ENCODE results near the gene OGFOD3.

DNA sequence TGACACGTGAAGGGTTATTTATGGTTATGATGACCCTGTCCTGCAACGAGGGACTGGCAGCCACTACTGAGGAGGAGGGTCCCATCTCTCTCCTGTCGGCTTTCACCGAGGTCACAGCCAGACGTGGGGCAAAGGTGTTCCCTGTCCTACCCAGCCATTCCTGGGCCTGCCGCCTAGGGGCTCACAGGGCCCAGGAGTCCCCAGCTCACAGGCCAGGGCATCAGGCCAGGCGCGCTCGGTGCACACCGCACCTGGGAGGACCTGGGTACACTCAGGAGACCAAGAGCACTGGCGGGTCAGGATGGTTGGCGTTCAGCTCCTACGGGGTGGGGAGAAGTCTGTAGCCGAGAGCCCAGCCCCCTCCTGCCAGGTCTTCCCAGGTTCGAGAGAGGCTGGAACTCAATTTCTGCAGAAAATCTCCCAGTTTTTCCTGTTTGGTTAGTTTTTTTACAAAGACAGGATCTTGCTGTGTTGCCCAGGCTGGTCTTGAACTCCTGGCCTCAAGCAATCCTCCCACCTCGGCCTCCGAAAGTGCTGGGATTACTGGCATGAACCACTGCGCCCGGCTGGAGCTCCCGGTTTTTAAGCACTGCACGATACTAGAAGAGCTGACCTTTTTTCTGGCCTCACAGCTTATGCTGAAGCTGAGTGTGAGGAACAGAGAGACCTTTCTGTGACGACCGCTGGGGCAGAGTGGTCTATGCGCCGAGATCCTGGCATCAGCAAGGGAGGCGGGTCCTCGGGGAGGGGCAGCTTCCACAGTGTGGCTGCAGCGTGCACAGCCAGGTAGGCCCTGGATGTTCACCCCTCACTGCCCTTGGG is 24.5 kb upstream of the OGFOD3 start:
- TF ChIP-seq, protein P1, sequence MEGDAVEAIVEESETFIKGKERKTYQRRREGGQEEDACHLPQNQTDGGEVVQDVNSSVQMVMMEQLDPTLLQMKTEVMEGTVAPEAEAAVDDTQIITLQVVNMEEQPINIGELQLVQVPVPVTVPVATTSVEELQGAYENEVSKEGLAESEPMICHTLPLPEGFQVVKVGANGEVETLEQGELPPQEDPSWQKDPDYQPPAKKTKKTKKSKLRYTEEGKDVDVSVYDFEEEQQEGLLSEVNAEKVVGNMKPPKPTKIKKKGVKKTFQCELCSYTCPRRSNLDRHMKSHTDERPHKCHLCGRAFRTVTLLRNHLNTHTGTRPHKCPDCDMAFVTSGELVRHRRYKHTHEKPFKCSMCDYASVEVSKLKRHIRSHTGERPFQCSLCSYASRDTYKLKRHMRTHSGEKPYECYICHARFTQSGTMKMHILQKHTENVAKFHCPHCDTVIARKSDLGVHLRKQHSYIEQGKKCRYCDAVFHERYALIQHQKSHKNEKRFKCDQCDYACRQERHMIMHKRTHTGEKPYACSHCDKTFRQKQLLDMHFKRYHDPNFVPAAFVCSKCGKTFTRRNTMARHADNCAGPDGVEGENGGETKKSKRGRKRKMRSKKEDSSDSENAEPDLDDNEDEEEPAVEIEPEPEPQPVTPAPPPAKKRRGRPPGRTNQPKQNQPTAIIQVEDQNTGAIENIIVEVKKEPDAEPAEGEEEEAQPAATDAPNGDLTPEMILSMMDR (IDR thresholded peaks at IDR 0.05 in 4 of 5, conservative IDR thresholded peaks at IDR 0.05 in 1 of 5) = no peak
- TF ChIP-seq POLR2A (IDR thresholded peaks at IDR 0.05) = no peak

Measured in gastrocnemius medialis (tissue), 4 donors.